Measurements from ENCODE around the gene EMC1. TPM values are rescaled to one million over a fixed set of nuclear protein-coding genes. Genes with fewer than 3 reads are reported as not detected.

Gene EMC1
- total RNA-seq, 1 donor from 2014 or later = 50.5 TPM

GRCh38 chr1:19191811-19192210 is 59.5 kb downstream of the EMC1 start:
- H3K27me3 Mint-ChIP-seq (ENCODE audit: unreplicated experiment) = no peaks in the 10 kb centered on the region
- peaks cover 48% of the 10 kb centered on the region for H3K36me3 Mint-ChIP-seq (ENCODE audit: low read depth, unreplicated experiment)
- H3K4me3 Mint-ChIP-seq (ENCODE audit: unreplicated experiment) = no peak overlapping the region
- H3K4me1 Mint-ChIP-seq (ENCODE audit: unreplicated experiment) = no peaks in the 10 kb centered on the region
- no peak overlapping the region for H3K27ac Mint-ChIP-seq (ENCODE audit: unreplicated experiment)
- DNase-seq (ENCODE audit: low spot score) = no peak
- no peaks in the 10 kb centered on the region for H3K9me3 Mint-ChIP-seq (ENCODE audit: unreplicated experiment)
- TF ChIP-seq CTCF (IDR thresholded peaks at IDR 0.05; ENCODE audit: unreplicated experiment) = no peak

- H3K27ac Mint-ChIP-seq (ENCODE audit: unreplicated experiment) = no peak overlapping the region
- no peaks in the 10 kb centered on the region for H3K27me3 Mint-ChIP-seq (ENCODE audit: unreplicated experiment)
- H3K36me3 Mint-ChIP-seq (ENCODE audit: low read depth, unreplicated experiment) = peaks cover 50% of the 10 kb centered on the region
- DNase-seq (ENCODE audit: low spot score) = no peak
- no peaks in the 10 kb centered on the region for H3K4me1 Mint-ChIP-seq (ENCODE audit: unreplicated experiment)
- H3K4me3 Mint-ChIP-seq (ENCODE audit: unreplicated experiment) = peak overlapping the region; percentile 52
- no peaks in the 10 kb centered on the region for H3K9me3 Mint-ChIP-seq (ENCODE audit: unreplicated experiment)
- no peak for TF ChIP-seq CTCF (IDR thresholded peaks at IDR 0.05; ENCODE audit: unreplicated experiment)
These were observed 60.9 kb downstream of the EMC1 start for GRCh38 chr1:19190468-19190867.

GRCh38 chr1:19189270-19189669 is 62.1 kb downstream of the EMC1 start:
- H3K9me3 Mint-ChIP-seq (ENCODE audit: unreplicated experiment) = no peaks in the 10 kb centered on the region
- DNase-seq (ENCODE audit: low spot score) = no peak
- no peaks in the 10 kb centered on the region for H3K4me1 Mint-ChIP-seq (ENCODE audit: unreplicated experiment)
- H3K27ac Mint-ChIP-seq (ENCODE audit: unreplicated experiment) = no peak overlapping the region
- no peak overlapping the region for H3K4me3 Mint-ChIP-seq (ENCODE audit: unreplicated experiment)
- TF ChIP-seq CTCF (IDR thresholded peaks at IDR 0.05; ENCODE audit: unreplicated experiment) = no peak
- H3K27me3 Mint-ChIP-seq (ENCODE audit: unreplicated experiment) = no peaks in the 10 kb centered on the region
- peaks cover 58% of the 10 kb centered on the region for H3K36me3 Mint-ChIP-seq (ENCODE audit: low read depth, unreplicated experiment)

- no peaks in the 10 kb centered on the region for H3K9me3 Mint-ChIP-seq (ENCODE audit: unreplicated experiment)
- no peak overlapping the region for H3K27ac Mint-ChIP-seq (ENCODE audit: unreplicated experiment)
- H3K36me3 Mint-ChIP-seq (ENCODE audit: low read depth, unreplicated experiment) = peaks cover 55% of the 10 kb centered on the region
- DNase-seq (ENCODE audit: low spot score) = no peak
- H3K4me3 Mint-ChIP-seq (ENCODE audit: unreplicated experiment) = no peak overlapping the region
- no peak for TF ChIP-seq CTCF (IDR thresholded peaks at IDR 0.05; ENCODE audit: unreplicated experiment)
- no peaks in the 10 kb centered on the region for H3K27me3 Mint-ChIP-seq (ENCODE audit: unreplicated experiment)
- H3K4me1 Mint-ChIP-seq (ENCODE audit: unreplicated experiment) = no peaks in the 10 kb centered on the region
These were observed 63.5 kb downstream of the EMC1 start for GRCh38 chr1:19187852-19188251.

GRCh38 chr1:19186001-19186400 is 65.3 kb downstream of the EMC1 start:
- Mint-ChIP-seq H3K4me3 (ENCODE audit: unreplicated experiment) (peak overlapping the region; percentile 1), H3K27ac (ENCODE audit: unreplicated experiment) (no peak overlapping the region), H3K27me3 (ENCODE audit: unreplicated experiment) (peaks cover 3% of the 10 kb centered on the region), H3K4me1 (ENCODE audit: unreplicated experiment) (peaks cover 5% of the 10 kb centered on the region), H3K9me3 (ENCODE audit: unreplicated experiment) (no peaks in the 10 kb centered on the region), H3K36me3 (ENCODE audit: low read depth, unreplicated experiment) (peaks cover 59% of the 10 kb centered on the region)
- no peak for DNase-seq (ENCODE audit: low spot score)
- TF ChIP-seq CTCF (IDR thresholded peaks at IDR 0.05; ENCODE audit: unreplicated experiment) = no peak
